ENCODE results near the gene TSLP.

GRCh38 chr5:111069839-111070238, 1.7 kb upstream of the TSLP start:
- TF ChIP-seq CTCF (IDR thresholded peaks at IDR 0.05; ENCODE audit: low read length): no peak
- TF ChIP-seq EZH2 (IDR thresholded peaks at IDR 0.05; ENCODE audit: borderline replicate concordance, low read length): no peak
